Measurements from ENCODE around the gene NCKAP5. TPM values are rescaled to one million over a fixed set of nuclear protein-coding genes. Genes with fewer than 3 reads are reported as not detected.
A peak's percentile ranks its signal among the peaks of the same experiment; 100 is the strongest.

Gene NCKAP5
- 0.49 and 1.1 TPM in 2 replicates for total RNA-seq (2014; rRNA removed; shearing (Covaris generic))

GRCh38 chr2:133568172-133568571, at the start of gene NCKAP5:
Gene NCKAP5, minus strand, starts transcription at chr2:133568463. Its CDS starts 50,937 bp downstream, at chr2:133517526.
- DNase-seq (ENCODE audit: low read depth): no peak

- no peak for DNase-seq (ENCODE audit: low read depth)
These were observed 41.4 kb upstream of the NCKAP5 start for GRCh38 chr2:133609664-133610063.

DNA sequence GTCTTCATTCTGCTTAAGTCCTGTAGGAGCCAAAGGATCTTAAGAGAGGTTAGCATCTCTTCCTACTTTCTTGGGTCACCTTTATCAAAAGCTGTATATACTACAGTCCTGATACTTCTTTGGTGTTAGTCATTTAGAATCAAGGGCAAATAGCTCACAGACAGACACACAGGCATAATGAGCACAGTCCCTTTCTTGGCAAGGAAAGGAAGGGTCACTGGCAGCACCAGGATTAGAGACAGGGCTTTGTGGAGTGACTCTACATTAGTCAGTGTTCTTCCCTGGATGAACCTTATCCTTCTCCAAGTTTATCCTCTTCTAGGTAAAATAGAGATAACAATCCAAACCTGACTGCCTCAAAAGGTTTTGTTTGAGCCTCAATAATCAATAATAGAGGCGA, 40.0 kb upstream of the NCKAP5 start:
- no peak for DNase-seq (ENCODE audit: low read depth)

DNA sequence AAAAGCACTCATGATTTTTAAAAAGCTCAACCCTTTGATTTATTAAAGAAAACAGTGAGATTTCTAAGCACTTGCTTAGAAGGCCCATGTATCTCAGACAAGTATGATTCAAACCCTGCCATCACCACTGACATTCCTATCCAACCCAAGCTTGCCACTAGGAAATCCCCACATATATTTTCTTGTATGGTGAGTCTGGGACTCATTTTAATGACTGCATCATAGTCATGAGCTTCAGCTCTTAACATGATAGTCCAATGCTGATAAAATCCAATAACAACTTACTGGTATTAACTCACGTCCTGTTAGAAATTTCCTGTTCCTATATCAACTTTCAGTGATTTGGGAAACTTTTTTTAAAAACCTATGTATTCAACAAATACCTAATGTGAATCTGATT, 39.4 kb upstream of the NCKAP5 start:
- peak; percentile 51 for DNase-seq (ENCODE audit: low read depth)

GRCh38 chr2:133606616-133607015, 38.4 kb upstream of the NCKAP5 start:
- DNase-seq (ENCODE audit: low read depth): peak; percentile 18

DNA sequence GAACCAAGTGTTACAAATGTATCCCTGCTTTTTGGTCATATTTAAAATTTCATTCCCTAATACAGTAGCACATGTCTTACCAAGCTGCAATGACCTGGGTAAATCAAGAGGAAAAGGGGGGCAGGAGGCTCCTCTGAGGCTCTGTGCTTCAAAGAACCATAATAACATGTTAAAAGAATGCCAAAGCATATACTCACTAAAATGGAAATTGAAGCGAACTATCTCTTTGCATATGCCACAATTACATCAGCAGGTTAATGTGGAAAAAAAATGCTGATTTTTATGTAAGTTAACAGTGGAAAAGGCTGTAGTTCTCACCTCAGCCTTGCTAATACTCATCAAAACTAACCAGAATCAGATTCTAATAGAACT, 37.5 kb upstream of the NCKAP5 start:
- DNase-seq (ENCODE audit: low read depth): no peak

DNA sequence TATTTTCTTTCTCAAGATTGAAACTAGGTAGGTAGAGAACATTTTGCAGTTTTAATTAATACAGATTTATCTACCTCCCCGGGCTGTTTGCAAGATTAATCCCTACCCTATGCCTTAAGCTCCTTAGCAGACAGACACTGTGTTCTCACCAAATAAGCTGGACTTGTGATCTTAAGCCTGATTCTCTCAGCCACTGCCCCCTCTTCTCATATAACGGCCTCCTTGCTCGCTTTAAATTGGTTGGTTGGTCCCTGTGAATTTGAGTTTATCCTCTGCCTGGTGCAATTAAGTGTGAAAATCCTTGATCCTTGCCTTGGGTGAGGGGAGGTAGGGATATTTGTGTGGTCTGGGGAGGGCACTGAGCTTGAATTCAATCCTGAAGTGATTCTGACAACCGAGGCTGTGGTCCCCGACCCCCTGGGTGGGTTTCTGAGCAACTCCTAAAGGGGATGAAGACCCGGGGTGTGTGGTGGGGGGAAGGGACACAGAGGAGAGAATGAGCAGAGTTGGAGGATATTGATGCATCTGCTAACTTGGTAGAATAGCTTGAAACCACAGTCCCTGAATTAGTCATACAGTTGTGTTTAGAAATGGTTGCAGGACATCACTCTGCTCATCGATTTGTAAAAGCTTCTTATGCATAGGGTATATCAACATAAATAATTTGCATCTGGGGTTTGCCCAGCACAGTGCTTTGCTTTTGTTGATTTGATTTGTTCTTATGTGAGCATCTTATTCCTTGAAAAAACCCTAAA, 36.9 kb upstream of the NCKAP5 start:
- no peak for DNase-seq (ENCODE audit: low read depth)

- no peak for DNase-seq (ENCODE audit: low read depth)
These were observed 34.8 kb upstream of the NCKAP5 start for GRCh38 chr2:133603109-133603508.

- DNase-seq (ENCODE audit: low read depth): no peak
These were observed 34.3 kb upstream of the NCKAP5 start for GRCh38 chr2:133602538-133602937.

- DNase-seq (ENCODE audit: low read depth): no peak
These were observed 32.1 kb upstream of the NCKAP5 start for GRCh38 chr2:133600266-133600928.

- DNase-seq (ENCODE audit: low read depth): no peak
These were observed 31.5 kb upstream of the NCKAP5 start for GRCh38 chr2:133599811-133600210.

DNA sequence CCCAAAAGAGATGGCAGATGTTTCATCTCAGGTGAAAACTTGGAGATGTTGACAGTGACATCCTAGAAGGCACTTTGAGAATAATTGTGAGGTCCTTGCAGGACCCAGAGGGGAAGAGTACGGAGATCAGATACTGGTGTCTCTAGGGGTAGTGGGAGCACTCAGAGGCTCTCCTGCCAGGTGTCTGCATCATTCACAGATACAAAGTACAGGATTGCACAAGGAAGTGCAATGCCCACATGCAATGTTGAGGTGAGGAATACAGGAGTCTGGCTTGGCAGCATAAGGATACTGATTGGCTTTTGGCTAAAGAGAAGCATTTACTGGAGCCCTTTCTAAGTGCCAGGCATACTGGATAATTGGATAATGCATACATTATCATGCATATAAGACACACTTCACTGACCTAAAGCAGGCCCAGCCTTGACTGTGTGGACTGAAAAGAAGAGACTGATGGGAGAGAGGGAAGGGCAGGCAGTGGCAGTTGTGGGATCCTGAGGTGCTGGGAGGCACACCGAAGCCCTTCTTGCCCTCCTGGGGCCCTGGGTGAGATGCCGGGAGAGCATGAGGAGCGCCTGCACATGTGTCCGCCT, 31.0 kb upstream of the NCKAP5 start:
- no peak for DNase-seq (ENCODE audit: low read depth)

GRCh38 chr2:133598769-133599168, 30.5 kb upstream of the NCKAP5 start:
- no peak for DNase-seq (ENCODE audit: low read depth)

- peak; percentile 22 for DNase-seq (ENCODE audit: low read depth)
These were observed 28.6 kb upstream of the NCKAP5 start for GRCh38 chr2:133596701-133597393.

DNA sequence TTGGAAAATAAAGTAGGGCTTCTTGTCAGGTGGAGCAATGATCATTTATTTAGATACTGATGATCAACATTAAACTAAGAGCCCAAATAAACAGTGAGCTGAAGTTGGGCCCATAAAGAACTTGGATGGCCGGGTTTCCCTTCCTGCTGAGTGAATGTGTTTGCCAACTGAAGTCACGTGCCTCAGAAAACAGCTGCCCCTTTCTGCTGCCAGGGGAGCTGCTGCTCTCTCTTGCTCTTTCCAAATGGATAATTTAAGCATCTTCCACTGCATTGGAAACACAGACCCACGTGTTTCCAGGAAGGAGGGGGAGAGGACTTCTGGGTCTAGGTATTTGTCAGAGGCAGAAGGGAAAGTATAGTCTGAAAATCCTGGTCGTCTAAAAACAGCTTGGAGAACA, 22.9 kb upstream of the NCKAP5 start:
- peak; percentile 54 for DNase-seq (ENCODE audit: low read depth)

- DNase-seq (ENCODE audit: low read depth): no peak
These were observed 21.2 kb upstream of the NCKAP5 start for GRCh38 chr2:133589456-133589855.

DNA sequence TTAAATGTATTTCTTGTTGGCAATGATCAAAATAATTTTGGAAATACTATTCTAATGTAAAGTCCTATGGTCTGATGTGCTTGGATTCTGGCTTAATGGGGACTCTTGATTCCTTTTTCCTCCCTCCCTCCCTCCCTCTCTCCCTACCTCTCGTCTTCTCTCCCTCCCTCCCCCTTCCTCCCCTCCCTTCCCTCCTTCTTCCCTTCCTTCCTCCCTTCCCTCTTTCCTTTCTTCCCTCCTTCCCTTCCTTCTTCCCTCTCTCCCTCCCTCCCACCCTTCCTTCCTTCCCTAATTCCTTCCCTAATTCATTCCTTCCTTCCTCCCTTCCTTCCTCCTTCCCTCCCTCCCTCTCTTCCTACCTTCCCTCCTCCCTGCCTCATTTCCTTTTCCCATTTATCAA, 19.9 kb upstream of the NCKAP5 start:
- no peak for DNase-seq (ENCODE audit: low read depth)

GRCh38 chr2:133586978-133587377, 18.7 kb upstream of the NCKAP5 start:
- DNase-seq (ENCODE audit: low read depth): peak; percentile 33

GRCh38 chr2:133581010-133581760, 12.9 kb upstream of the NCKAP5 start:
- no peak for DNase-seq (ENCODE audit: low read depth)

- DNase-seq (ENCODE audit: low read depth): peak; percentile 78
These were observed 11.0 kb upstream of the NCKAP5 start for GRCh38 chr2:133579274-133579673.

DNA sequence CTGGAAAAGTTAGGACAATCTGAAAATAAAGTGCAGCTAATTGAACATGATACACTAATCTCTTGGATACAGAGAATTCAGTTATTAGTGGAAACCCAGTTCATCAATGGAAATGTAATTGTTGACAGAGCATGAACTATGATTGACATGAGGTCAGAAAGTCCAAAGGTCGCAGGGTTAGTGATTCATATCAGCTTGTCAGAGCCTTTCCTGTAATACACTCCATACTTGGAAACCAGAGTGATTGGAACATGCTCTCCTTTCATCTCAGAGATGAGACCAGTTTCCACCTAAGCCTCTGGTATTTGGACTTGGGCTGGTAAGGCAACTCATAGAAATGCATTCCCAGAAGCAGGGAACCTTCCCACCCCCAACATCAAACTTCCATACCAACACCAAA, 8.5 kb upstream of the NCKAP5 start:
- DNase-seq (ENCODE audit: low read depth): no peak

- DNase-seq (ENCODE audit: low read depth): no peak
These were observed 6.4 kb upstream of the NCKAP5 start for GRCh38 chr2:133574620-133575019.

Data from RPMI7951 (cell line).